SK-N-SH treated with all-trans-retinoic acid at 6 μM for 48 hours (cell line): ENCODE measurements around the gene GPC3.

Experiments
- ATAC-seq: fragments of 200-7000 bp; cut with Tn5 transposase; 3 replicates; pipeline ENCODE4 v1.9.1; 2020; ENCODE audit warnings: mild to moderate bottlenecking, moderate library complexity
- ARNTL ChIP-seq: fragments of 450-650 bp; formaldehyde crosslinking; IDR thresholded peaks from 2 replicates; pipeline ENCODE4 v1.5.0; 2020; ENCODE audit warnings: low read depth, mild to moderate bottlenecking, moderate library complexity, borderline replicate concordance
- BACH2 ChIP-seq: fragments of 250-450 bp; sonication (Bioruptor Pico); IDR thresholded peaks from 2 replicates; pipeline ENCODE4 v1.9.0; 2021; ENCODE audit warnings: mild to moderate bottlenecking, borderline replicate concordance
- CREB5 ChIP-seq: fragments of 250-450 bp; sonication (Bioruptor Pico); IDR thresholded peaks from 2 replicates; pipeline ENCODE4 v1.5.1; 2020; ENCODE audit warnings: low read depth, mild to moderate bottlenecking, moderate library complexity
- CSDC2 ChIP-seq: fragments of 250-450 bp; sonication (Bioruptor Pico); IDR thresholded peaks from 2 replicates; pipeline ENCODE4 v1.5.0; 2020; ENCODE audit warnings: mild to moderate bottlenecking, moderate library complexity
- CSRNP3 ChIP-seq: fragments of 250-450 bp; sonication (Bioruptor Pico); IDR thresholded peaks from 2 replicates; pipeline ENCODE4 v1.5.1; 2021; ENCODE audit warnings: mild to moderate bottlenecking, moderate library complexity
- ESRRG ChIP-seq: fragments of 250-450 bp; sonication (Bioruptor Pico); IDR thresholded peaks from 2 replicates; pipeline ENCODE4 v1.6.1; 2021; ENCODE audit warnings: mild to moderate bottlenecking
- GLIS3 ChIP-seq: fragments of 250-450 bp; sonication (Bioruptor Pico); IDR thresholded peaks from 2 replicates; pipeline ENCODE4 v1.5.0; 2020; ENCODE audit warnings: mild to moderate bottlenecking, moderate library complexity
- ISL1 ChIP-seq: fragments of 250-450 bp; sonication (Bioruptor Pico); IDR thresholded peaks from 2 replicates; pipeline ENCODE4 v2.1.2; 2022; ENCODE audit warnings: mild to moderate bottlenecking, moderate library complexity
- OSR1 ChIP-seq: fragments of 250-450 bp; sonication (Bioruptor Pico); IDR thresholded peaks from 2 replicates; pipeline ENCODE4 v1.8.0; 2022; ENCODE audit warnings: moderate library complexity, mild to moderate bottlenecking, inconsistent platforms
- PATZ1 ChIP-seq: fragments of 250-450 bp; sonication (Bioruptor Pico); IDR thresholded peaks from 2 replicates; pipeline ENCODE4 v1.8.0; 2020; ENCODE audit warnings: mild to moderate bottlenecking, moderate library complexity, borderline replicate concordance
- PPARA ChIP-seq: fragments of 250-450 bp; sonication (Bioruptor Pico); IDR thresholded peaks from 2 replicates; pipeline ENCODE4 v1.5.0; 2020; ENCODE audit warnings: mild to moderate bottlenecking, borderline replicate concordance
- RARB ChIP-seq: fragments of 250-450 bp; sonication (Bioruptor Pico); IDR thresholded peaks from 2 replicates; pipeline ENCODE4 v1.8.0; 2021; ENCODE audit warnings: mild to moderate bottlenecking, moderate library complexity
- SNAI2 ChIP-seq: fragments of 250-450 bp; sonication (Bioruptor Pico); IDR thresholded peaks from 2 replicates; pipeline ENCODE4 v1.5.0; 2020; ENCODE audit warnings: mild to moderate bottlenecking, moderate library complexity
- TCF4 ChIP-seq: fragments of 250-450 bp; sonication (Bioruptor Pico); IDR thresholded peaks from 2 replicates; pipeline ENCODE4 v1.8.0; 2021; ENCODE audit warnings: mild to moderate bottlenecking, moderate library complexity, borderline replicate concordance
- TOX ChIP-seq: fragments of 250-450 bp; sonication (Bioruptor Pico); IDR thresholded peaks from 2 replicates; pipeline ENCODE4 v1.8.0; 2021; ENCODE audit warnings: mild to moderate bottlenecking, moderate library complexity, borderline replicate concordance
- TSHZ2 ChIP-seq: fragments of 250-450 bp; sonication (Bioruptor Pico); IDR thresholded peaks from 2 replicates; pipeline ENCODE4 v1.5.0; 2020; ENCODE audit warnings: mild to moderate bottlenecking, moderate library complexity
- ZC3H10 ChIP-seq: fragments of 250-450 bp; sonication (Bioruptor Pico); IDR thresholded peaks from 2 replicates; pipeline ENCODE4 v1.5.1; 2021; ENCODE audit warnings: mild to moderate bottlenecking, moderate library complexity
- ZFP3 ChIP-seq: fragments of 250-450 bp; sonication (Bioruptor Pico); IDR thresholded peaks from 2 replicates; pipeline ENCODE4 v1.5.0; 2020; ENCODE audit warnings: mild to moderate bottlenecking, moderate library complexity
- ZFP30 ChIP-seq: fragments of 450-650 bp; formaldehyde crosslinking; IDR thresholded peaks from 2 replicates; pipeline ENCODE4 v1.5.0; 2022; ENCODE audit warnings: mild to moderate bottlenecking, moderate library complexity
- ZNF565 ChIP-seq: fragments of 450-650 bp; formaldehyde crosslinking; conservative IDR thresholded peaks from 2 replicates; pipeline ENCODE4 v1.5.0; 2020; ENCODE audit warnings: low read depth, mild to moderate bottlenecking, moderate library complexity
- ZNF70 ChIP-seq: fragments of 450-650 bp; formaldehyde crosslinking; IDR thresholded peaks from 2 replicates; pipeline ENCODE4 v1.5.0; 2020; ENCODE audit warnings: mild to moderate bottlenecking, moderate library complexity
- ZNF8 ChIP-seq: fragments of 450-650 bp; formaldehyde crosslinking; IDR thresholded peaks from 2 replicates; pipeline ENCODE4 v1.5.0; 2020; ENCODE audit warnings: mild to moderate bottlenecking, moderate library complexity

Gene GPC3

GRCh38 chrX:133544115-133544514 lies 441.3 kb downstream of the GPC3 start:
- peak; percentile 26; the same call in 1 of the 3 replicates for ATAC-seq
- TF ChIP-seq PPARA (CRISPR knock-in tag): no peak
- no peak for TF ChIP-seq SNAI2 (CRISPR knock-in tag)
- TF ChIP-seq ARNTL: no peak
- no peak for TF ChIP-seq CSDC2
- no peak for TF ChIP-seq ZNF565
- no peak for TF ChIP-seq GLIS3 (CRISPR knock-in tag)
- TF ChIP-seq CREB5 (CRISPR knock-in tag): no peak
- no peak for TF ChIP-seq RARB (CRISPR knock-in tag)
- TF ChIP-seq ZFP3 (CRISPR knock-in tag): no peak
- TF ChIP-seq TCF4 (CRISPR knock-in tag): no peak
- no peak for TF ChIP-seq BACH2 (CRISPR knock-in tag)
- TF ChIP-seq ZNF8 (CRISPR knock-in tag): no peak
- no peak for TF ChIP-seq CSRNP3
- no peak for TF ChIP-seq TOX (CRISPR knock-in tag)
- no peak for TF ChIP-seq ESRRG (CRISPR knock-in tag)
- no peak for TF ChIP-seq ISL1 (CRISPR knock-in tag)
- TF ChIP-seq PATZ1: no peak
- TF ChIP-seq OSR1 (CRISPR knock-in tag): no peak
- TF ChIP-seq ZFP30 (CRISPR knock-in tag): no peak
- TF ChIP-seq ZNF70 (CRISPR knock-in tag): no peak
- TF ChIP-seq, all 23 proteins: peak for 0

- TF ChIP-seq ZNF70 (CRISPR knock-in tag) (no peak), OSR1 (CRISPR knock-in tag) (no peak), TSHZ2 (CRISPR knock-in tag) (no peak), ESRRG (CRISPR knock-in tag) (no peak), ISL1 (CRISPR knock-in tag) (no peak), ZFP30 (CRISPR knock-in tag) (no peak), ZC3H10 (CRISPR knock-in tag) (no peak), ZFP3 (CRISPR knock-in tag) (no peak), CREB5 (CRISPR knock-in tag) (no peak), ZNF8 (CRISPR knock-in tag) (no peak), PPARA (CRISPR knock-in tag) (no peak)
- no peak for ATAC-seq
Observed at GRCh38 chrX:133543654-133544053, 441.7 kb downstream of the GPC3 start.

GRCh38 chrX:133542476-133542875 lies 442.9 kb downstream of the GPC3 start:
- no peak for ATAC-seq
- TF ChIP-seq ZFP3 (CRISPR knock-in tag): no peak
- TF ChIP-seq PPARA (CRISPR knock-in tag): no peak
- no peak for TF ChIP-seq ZFP30 (CRISPR knock-in tag)
- TF ChIP-seq PATZ1: no peak
- no peak for TF ChIP-seq TOX (CRISPR knock-in tag)
- no peak for TF ChIP-seq ZNF8 (CRISPR knock-in tag)
- no peak for TF ChIP-seq RARB (CRISPR knock-in tag)
- TF ChIP-seq TSHZ2 (CRISPR knock-in tag): no peak
- no peak for TF ChIP-seq ESRRG (CRISPR knock-in tag)
- TF ChIP-seq BACH2 (CRISPR knock-in tag): no peak
- TF ChIP-seq, all 23 proteins: peak for 0
